Thyroid gland (tissue), 4 donors: ENCODE data around the gene EBP.

Source experiments
- POLR2A ChIP-seq, 2 donors: fragments of 450-650 bp; IDR thresholded peaks; one replicate each; pipeline ENCODE4 v1.6.1; 2017; ENCODE audit warnings: antibody characterized with exemption in 2 of 2, mild to moderate bottlenecking in 2 of 2, moderate library complexity in 1 of 2
- TF ChIP-seq, protein P1 (sequence below), 6 experiments: fragments of 200-600 bp in 3 of 6; fragments of 450-650 bp in 3 of 6; sonication (generic) in 3 of 6; IDR thresholded peaks; one replicate each; pipeline ENCODE4 v1.5.1; 2016 to 2019; ENCODE audit warnings: antibody characterized with exemption in 6 of 6, mild to moderate bottlenecking in 2 of 6, inconsistent platforms in 1 of 6, moderate library complexity in 1 of 6

DNA sequence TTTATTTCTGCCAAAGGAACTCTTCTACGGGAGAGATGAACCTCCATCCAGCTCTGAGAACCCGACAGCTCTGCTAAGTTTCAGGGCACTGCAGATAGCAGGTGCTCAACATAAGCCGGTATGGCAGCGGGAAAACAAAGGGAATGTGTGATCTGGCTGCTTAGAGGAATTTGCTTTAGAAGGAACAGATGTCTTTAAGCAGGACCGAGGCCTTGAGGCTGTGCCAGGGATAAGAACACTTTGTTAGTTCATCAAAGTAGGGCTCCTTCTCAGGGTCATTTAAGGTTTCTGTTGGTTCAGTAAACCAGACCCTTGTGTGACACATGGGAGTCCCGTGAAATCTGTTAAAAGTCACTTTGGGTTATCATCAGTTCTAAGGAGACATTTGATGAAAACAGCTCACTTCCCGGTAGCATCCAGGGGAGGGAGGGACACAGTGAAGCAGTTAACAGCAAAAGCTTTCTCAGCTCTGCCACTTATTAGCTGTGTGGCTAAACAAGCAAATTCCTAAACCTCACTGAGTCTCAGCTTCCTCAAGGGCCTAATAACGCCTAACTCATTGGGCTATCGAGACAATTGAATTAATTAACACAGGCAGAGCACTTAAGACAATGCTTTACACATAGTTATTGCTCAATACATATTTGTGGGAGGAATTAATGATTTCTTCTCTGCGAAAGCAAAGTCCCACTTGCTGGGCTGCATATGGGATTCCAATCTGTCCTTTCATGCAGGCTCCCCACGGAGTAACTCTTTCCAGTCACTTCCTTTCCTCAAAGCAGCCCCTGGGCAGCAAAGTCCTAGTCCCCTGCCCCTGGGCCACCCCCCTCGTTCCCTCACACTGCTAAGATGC is 48.5 kb upstream of the EBP start:
- TF ChIP-seq, protein P1, sequence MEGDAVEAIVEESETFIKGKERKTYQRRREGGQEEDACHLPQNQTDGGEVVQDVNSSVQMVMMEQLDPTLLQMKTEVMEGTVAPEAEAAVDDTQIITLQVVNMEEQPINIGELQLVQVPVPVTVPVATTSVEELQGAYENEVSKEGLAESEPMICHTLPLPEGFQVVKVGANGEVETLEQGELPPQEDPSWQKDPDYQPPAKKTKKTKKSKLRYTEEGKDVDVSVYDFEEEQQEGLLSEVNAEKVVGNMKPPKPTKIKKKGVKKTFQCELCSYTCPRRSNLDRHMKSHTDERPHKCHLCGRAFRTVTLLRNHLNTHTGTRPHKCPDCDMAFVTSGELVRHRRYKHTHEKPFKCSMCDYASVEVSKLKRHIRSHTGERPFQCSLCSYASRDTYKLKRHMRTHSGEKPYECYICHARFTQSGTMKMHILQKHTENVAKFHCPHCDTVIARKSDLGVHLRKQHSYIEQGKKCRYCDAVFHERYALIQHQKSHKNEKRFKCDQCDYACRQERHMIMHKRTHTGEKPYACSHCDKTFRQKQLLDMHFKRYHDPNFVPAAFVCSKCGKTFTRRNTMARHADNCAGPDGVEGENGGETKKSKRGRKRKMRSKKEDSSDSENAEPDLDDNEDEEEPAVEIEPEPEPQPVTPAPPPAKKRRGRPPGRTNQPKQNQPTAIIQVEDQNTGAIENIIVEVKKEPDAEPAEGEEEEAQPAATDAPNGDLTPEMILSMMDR (IDR thresholded peaks at IDR 0.05) = no peak
- no peak for TF ChIP-seq POLR2A (IDR thresholded peaks at IDR 0.05)
